Mucosa of rectum (tissue), 2 donors: ENCODE data around the gene ACTRT3.
"Not testable (repeated sequence)": the region's sequence is repeated elsewhere in the genome, so short reads cannot be mapped to it uniquely, and the experiment has no call there.

Experiments
- H3K27ac ChIP-seq, 2 donors: one replicate each; pipeline ENCODE4 v1.7.0; 2013; ENCODE audit warnings: inconsistent platforms in 2 of 2, low read depth in 2 of 2, low read length in 2 of 2
- H3K27me3 ChIP-seq, 2 donors: one replicate each; pipeline ENCODE4 v1.7.0; 2013; ENCODE audit warnings: low read length in 2 of 2; ENCODE audit not compliant: control insufficient read depth in 2 of 2, insufficient read depth in 2 of 2
- H3K36me3 ChIP-seq, 2 donors: one replicate each; pipeline ENCODE4 v1.7.0; 2013; ENCODE audit warnings: low read length in 2 of 2; ENCODE audit not compliant: control insufficient read depth in 2 of 2, insufficient read depth in 2 of 2
- H3K4me1 ChIP-seq, 2 donors: one replicate each; pipeline ENCODE4 v1.7.0; 2013; ENCODE audit warnings: low read length in 2 of 2, mild to moderate bottlenecking in 1 of 2; ENCODE audit not compliant: control insufficient read depth in 2 of 2, insufficient read depth in 2 of 2
- H3K4me3 ChIP-seq, 2 donors: one replicate each; pipeline ENCODE4 v1.7.0; 2013; ENCODE audit warnings: low read length in 2 of 2
- H3K9ac ChIP-seq, 2 donors: one replicate each; pipeline ENCODE4 v1.7.0; 2013; ENCODE audit warnings: low read length in 2 of 2, low read depth in 1 of 2, mild to moderate bottlenecking in 1 of 2
- H3K9me3 ChIP-seq, 2 donors: one replicate each; pipeline ENCODE4 v1.7.0; 2013; ENCODE audit warnings: low read length in 2 of 2; ENCODE audit not compliant: control insufficient read depth in 2 of 2
- donor health status: healthy.
- donor health status: Normal muscosa, but diverticular disease.

The ACTRT3 gene

GRCh38 chr3:169754711-169755110, 14.7 kb downstream of the ACTRT3 start:
- Histone ChIP-seq H3K27ac (no peak overlapping the region), H3K4me1 (peaks cover 0 to 3% of the 10 kb centered on the region in 2 donors), H3K9me3 (no peaks in the 10 kb centered on the region), H3K4me3 (no peak overlapping the region), H3K9ac (no peak overlapping the region), H3K36me3 (no peaks in the 10 kb centered on the region), H3K27me3 (no peaks in the 10 kb centered on the region)

- H3K27ac ChIP-seq = no peak overlapping the region
- no peak overlapping the region for H3K4me3 ChIP-seq
- H3K4me1 ChIP-seq = peaks cover 0 to 4% of the 10 kb centered on the region in 2 donors
- H3K27me3 ChIP-seq = no peaks in the 10 kb centered on the region
- no peaks in the 10 kb centered on the region for H3K36me3 ChIP-seq
- no peaks in the 10 kb centered on the region for H3K9me3 ChIP-seq
- H3K9ac ChIP-seq = no peak overlapping the region
These were observed 17.5 kb downstream of the ACTRT3 start for GRCh38 chr3:169751875-169752274.

- Histone ChIP-seq H3K27me3 (no peaks in the 10 kb centered on the region), H3K9ac (no peak overlapping the region), H3K4me3 (no peak overlapping the region)
These were observed 18.7 kb downstream of the ACTRT3 start for GRCh38 chr3:169750665-169751064.

GRCh38 chr3:169748670-169749069, 20.7 kb downstream of the ACTRT3 start:
- Histone ChIP-seq H3K36me3 (no peaks in the 10 kb centered on the region), H3K4me3 (no peak overlapping the region), H3K9me3 (no peaks in the 10 kb centered on the region), H3K4me1 (peaks cover 0 to 4% of the 10 kb centered on the region in 2 donors), H3K9ac (no peak overlapping the region), H3K27ac (no peak overlapping the region), H3K27me3 (no peaks in the 10 kb centered on the region)

More at GRCh38 chr3:169750665-169751064, 18.7 kb downstream of the ACTRT3 start:
- Histone ChIP-seq H3K36me3 (no peaks in the 10 kb centered on the region), H3K4me1 (peaks cover 0 to 4% of the 10 kb centered on the region in 2 donors), H3K9me3 (no peaks in the 10 kb centered on the region), H3K27ac (no peak overlapping the region)

- Histone ChIP-seq H3K36me3 (no peaks in the 10 kb centered on the region), H3K4me3 (no peak overlapping the region), H3K4me1 (peaks cover 0 to 4% of the 10 kb centered on the region in 2 donors), H3K9ac (no peak overlapping the region), H3K27ac (no peak overlapping the region), H3K27me3 (no peaks in the 10 kb centered on the region), H3K9me3 (no peaks in the 10 kb centered on the region)
These were observed 22.4 kb downstream of the ACTRT3 start for GRCh38 chr3:169746924-169747323.

- H3K27me3 ChIP-seq = no peaks in the 10 kb centered on the region
- peaks cover 0 to 4% of the 10 kb centered on the region in 2 donors for H3K4me1 ChIP-seq
- no peak overlapping the region for H3K27ac ChIP-seq
- no peak overlapping the region for H3K9ac ChIP-seq
- H3K36me3 ChIP-seq = no peaks in the 10 kb centered on the region
- H3K9me3 ChIP-seq = no peaks in the 10 kb centered on the region
- no peak overlapping the region for H3K4me3 ChIP-seq
These were observed 24.9 kb downstream of the ACTRT3 start for GRCh38 chr3:169744366-169745054.

- H3K36me3 ChIP-seq = no peaks in the 10 kb centered on the region
- no peaks in the 10 kb centered on the region for H3K27me3 ChIP-seq
- H3K4me3 ChIP-seq = no peak overlapping the region
- H3K27ac ChIP-seq = no peak overlapping the region
- no peaks in the 10 kb centered on the region for H3K4me1 ChIP-seq
- no peak overlapping the region for H3K9ac ChIP-seq
- no peaks in the 10 kb centered on the region for H3K9me3 ChIP-seq
These were observed 30.3 kb downstream of the ACTRT3 start for GRCh38 chr3:169739067-169739466.

- not testable (repeated sequence) for H3K27ac ChIP-seq, H3K9ac ChIP-seq, H3K4me3 ChIP-seq, H3K4me1 ChIP-seq, H3K9me3 ChIP-seq, H3K36me3 ChIP-seq, H3K27me3 ChIP-seq
These were observed 37.5 kb downstream of the ACTRT3 start for GRCh38 chr3:169731857-169732256.

GRCh38 chr3:169722724-169723123, 46.6 kb downstream of the ACTRT3 start:
- H3K27ac ChIP-seq = no peak overlapping the region
- H3K4me1 ChIP-seq = no peaks in the 10 kb centered on the region
- no peaks in the 10 kb centered on the region for H3K36me3 ChIP-seq
- no peak overlapping the region for H3K4me3 ChIP-seq
- H3K27me3 ChIP-seq = no peaks in the 10 kb centered on the region
- no peak overlapping the region for H3K9ac ChIP-seq
- no peaks in the 10 kb centered on the region for H3K9me3 ChIP-seq

GRCh38 chr3:169718415-169718814, 50.9 kb downstream of the ACTRT3 start:
- H3K27me3 ChIP-seq = not testable (repeated sequence)

More at GRCh38 chr3:169718415-169718814, 50.9 kb downstream of the ACTRT3 start:
- not testable (repeated sequence) for H3K36me3 ChIP-seq, H3K4me1 ChIP-seq, H3K27ac ChIP-seq, H3K9me3 ChIP-seq, H3K9ac ChIP-seq, H3K4me3 ChIP-seq
